Measurements from ENCODE around the gene CATSPERD. TPM values are rescaled to one million over a fixed set of nuclear protein-coding genes. Genes with fewer than 3 reads are reported as not detected.
A peak's percentile ranks its signal among the peaks of the same experiment; 100 is the strongest.

Gene CATSPERD
- total and polyA plus RNA-seq, 9 donors: 0.67 to 4.5 TPM; not detected in 7

- H3K4me1 ChIP-seq (ENCODE audit: insufficient read depth): peaks cover 3% of the 10 kb centered on the region
- H3K4me3 ChIP-seq: peak overlapping the region; percentile 16
- no peak overlapping the region for H3K27ac ChIP-seq
- no peaks in the 10 kb centered on the region for H3K9me3 ChIP-seq
- no peaks in the 10 kb centered on the region for H3K27me3 ChIP-seq
- no peaks in the 10 kb centered on the region for H3K36me3 ChIP-seq
- 7 to 24% (median 13%) methylated on average over 15 to 37 of the region's 37 CpGs for WGBS, 3 donors
- DNase-seq: no peak
- intact Hi-C loops (cut with DNase I): no loop called here
- TF ChIP-seq EP300 (IDR thresholded peaks at IDR 0.05) (no peak), POLR2A (IDR thresholded peaks at IDR 0.05) (no peak), CTCF (IDR thresholded peaks at IDR 0.05) (no peak)
Observed at GRCh38 chr19:5827342-5827890, 107.0 kb downstream of the CATSPERD start.

- H3K9me3 ChIP-seq: no peaks in the 10 kb centered on the region
- WGBS, 3 donors: 0 to 2% (median 1%) methylated on average over 67 to 91 of the region's 91 CpGs
- H3K4me1 ChIP-seq (ENCODE audit: insufficient read depth): peaks cover 3% of the 10 kb centered on the region
- no peaks in the 10 kb centered on the region for H3K27me3 ChIP-seq
- intact Hi-C loops (cut with DNase I): no loop called here
- H3K36me3 ChIP-seq: no peaks in the 10 kb centered on the region
- peak overlapping the region; percentile 16 for H3K4me3 ChIP-seq
- no peak overlapping the region for H3K27ac ChIP-seq
- TF ChIP-seq POLR2A (IDR thresholded peaks at IDR 0.05) (no peak), CTCF (IDR thresholded peaks at IDR 0.05) (no peak), EP300 (IDR thresholded peaks at IDR 0.05) (no peak)
- peak; percentile 64 to 91 (median 72) for DNase-seq
Observed at GRCh38 chr19:5827891-5828660, 107.6 kb downstream of the CATSPERD start.

Other genes with a start within 250 kb of the CATSPERD start
- 1 to 10 TPM in 2 of 7 donors, under 1 TPM in 5; 0.11 to 3.4 (median 0.48) TPM for gene TINCR, start 152.7 kb upstream of the CATSPERD start, total RNA-seq
- gene TINCR, start 152.7 kb upstream of the CATSPERD start, polyA plus RNA-seq: under 1 TPM; 0.18 to 0.35 TPM
- gene SAFB2, start 97.9 kb upstream of the CATSPERD start, total RNA-seq: 100 to 1,000 TPM in 5 of 7 donors, 10 to 100 TPM in 2; 51.3 to 173 (median 109) TPM
- gene SAFB2, start 97.9 kb upstream of the CATSPERD start, polyA plus RNA-seq: 100 to 1,000 TPM in 1 of 2 donors, 10 to 100 TPM in 1; 74.5 to 107 TPM
- 100 to 1,000 TPM in 1 of 7 donors, 10 to 100 TPM in 6; 66.9 to 108 (median 88.7) TPM for gene SAFB, start 97.6 kb upstream of the CATSPERD start, total RNA-seq
- 10 to 100 TPM; 64.1 to 72.5 TPM for gene SAFB, start 97.6 kb upstream of the CATSPERD start, polyA plus RNA-seq
- 10 to 100 TPM; 25.7 to 48.7 (median 44.2) TPM for gene MICOS13, start 40.1 kb upstream of the CATSPERD start, total RNA-seq
- gene MICOS13, start 40.1 kb upstream of the CATSPERD start, polyA plus RNA-seq: 10 to 100 TPM in 1 of 2 donors, 1 to 10 TPM in 1; 5.2 to 47.3 TPM
- 10 to 100 TPM in 2 of 7 donors, 1 to 10 TPM in 5; 3.1 to 20.7 (median 8.5) TPM for gene HSD11B1L, start 39.6 kb upstream of the CATSPERD start, total RNA-seq
- 10 to 100 TPM in 1 of 2 donors, 1 to 10 TPM in 1; 3.5 to 10.6 TPM for gene HSD11B1L, start 39.6 kb upstream of the CATSPERD start, polyA plus RNA-seq
- gene RPL36, start 30.3 kb upstream of the CATSPERD start, total RNA-seq: 1,000 to 10,000 TPM; 1,413 to 2,353 (median 1,897) TPM
- gene RPL36, start 30.3 kb upstream of the CATSPERD start, polyA plus RNA-seq: 1,000 to 10,000 TPM in 1 of 2 donors, 100 to 1,000 TPM in 1; 318 to 2,904 TPM
- 10 to 100 TPM; 33.9 to 77.2 (median 56.1) TPM for gene LONP1, start 491 bp upstream of the CATSPERD start, total RNA-seq
- gene LONP1, start 491 bp upstream of the CATSPERD start, polyA plus RNA-seq: 10 to 100 TPM; 25.5 to 36.5 TPM
- 1 to 10 TPM in 5 of 7 donors, under 1 TPM in 2; 0.24 to 3.8 (median 2.3) TPM for gene PRR22, start 64.1 kb downstream of the CATSPERD start, total RNA-seq
- 1 to 10 TPM in 1 of 2 donors, not detected in 1; 1.6 TPM for gene PRR22, start 64.1 kb downstream of the CATSPERD start, polyA plus RNA-seq
- gene DUS3L, start 70.5 kb downstream of the CATSPERD start, total RNA-seq: 10 to 100 TPM; 29.3 to 50.1 (median 39.9) TPM
- gene DUS3L, start 70.5 kb downstream of the CATSPERD start, polyA plus RNA-seq: 10 to 100 TPM in 1 of 2 donors, 1 to 10 TPM in 1; 1.2 to 39.7 TPM
- gene NRTN, start 84.4 kb downstream of the CATSPERD start, total RNA-seq: 1 to 10 TPM in 2 of 7 donors, under 1 TPM in 2, not detected in 3; 0.38 to 2.8 (median 1.3) TPM
- under 1 TPM in 1 of 2 donors, not detected in 1; 0.11 TPM for gene NRTN, start 84.4 kb downstream of the CATSPERD start, polyA plus RNA-seq
- 1 to 10 TPM in 1 of 7 donors, under 1 TPM in 3, not detected in 3; 0.11 to 2.6 (median 0.38) TPM for gene FUT6, start 119.1 kb downstream of the CATSPERD start, total RNA-seq
- not detected for gene FUT6, start 119.1 kb downstream of the CATSPERD start, polyA plus RNA-seq
- 1 to 10 TPM in 1 of 7 donors, under 1 TPM in 4, not detected in 2; 0.11 to 1.8 (median 0.18) TPM for gene FUT3, start 130.8 kb downstream of the CATSPERD start, total RNA-seq
- under 1 TPM in 1 of 2 donors, not detected in 1; 0.04 TPM for gene FUT3, start 130.8 kb downstream of the CATSPERD start, polyA plus RNA-seq
- gene FUT5, start 149.9 kb downstream of the CATSPERD start, total RNA-seq: under 1 TPM in 3 of 7 donors, not detected in 4; 0.15 to 0.23 (median 0.22) TPM
- not detected for gene FUT5, start 149.9 kb downstream of the CATSPERD start, polyA plus RNA-seq
- gene NDUFA11, start 183.2 kb downstream of the CATSPERD start, total RNA-seq: 100 to 1,000 TPM; 169 to 352 (median 203) TPM
- gene NDUFA11, start 183.2 kb downstream of the CATSPERD start, polyA plus RNA-seq: 100 to 1,000 TPM in 1 of 2 donors, 1 to 10 TPM in 1; 3.9 to 315 TPM
- gene VMAC, start 184.2 kb downstream of the CATSPERD start, total RNA-seq: 1 to 10 TPM; 5.0 to 8.5 (median 7.0) TPM
- gene VMAC, start 184.2 kb downstream of the CATSPERD start, polyA plus RNA-seq: 1 to 10 TPM; 3.4 to 6.4 TPM
- gene CAPS, start 193.6 kb downstream of the CATSPERD start, total RNA-seq: 100 to 1,000 TPM in 1 of 7 donors, 10 to 100 TPM in 5, 1 to 10 TPM in 1; 7.0 to 313 (median 35.8) TPM
- 10 to 100 TPM in 1 of 2 donors, 1 to 10 TPM in 1; 1.7 to 12.4 TPM for gene CAPS, start 193.6 kb downstream of the CATSPERD start, polyA plus RNA-seq

All from ovary (tissue), 9 donors.